Measurements from ENCODE around the gene CSN1S1.
A peak's percentile ranks its signal among the peaks of the same experiment; 100 is the strongest.
"Not testable (repeated sequence)": the region's sequence is repeated elsewhere in the genome, so short reads cannot be mapped to it uniquely, and the experiment has no call there.

CSN1S1 gene

GRCh38 chr4:69930768-69931167 is at the start of gene CSN1S1:
TSS of gene CSN1S1 (plus strand) at chr4:69931068. CDS start at chr4:69932556, 1,488 bp downstream.
- DNase-seq, result no peak

GRCh38 chr4:69881173-69881773 is 49.6 kb upstream of the CSN1S1 start:
- peak; percentile 55 for DNase-seq

GRCh38 chr4:69882150-69882549 is 48.7 kb upstream of the CSN1S1 start:
- DNase-seq, result no peak

GRCh38 chr4:69888336-69888735 is 42.5 kb upstream of the CSN1S1 start:
- DNase-seq, result no peak

GRCh38 chr4:69894186-69894585 is 36.7 kb upstream of the CSN1S1 start:
- no peak for DNase-seq

- no peak for DNase-seq
These were observed 36.1 kb upstream of the CSN1S1 start for GRCh38 chr4:69894721-69895120.

GRCh38 chr4:69896530-69897116 is 34.2 kb upstream of the CSN1S1 start:
- DNase-seq, result no peak

GRCh38 chr4:69907151-69907550 is 23.7 kb upstream of the CSN1S1 start:
- DNase-seq, result no peak

- no peak for DNase-seq
These were observed 21.7 kb upstream of the CSN1S1 start for GRCh38 chr4:69909195-69909594.

- DNase-seq, result no peak
These were observed 20.7 kb upstream of the CSN1S1 start for GRCh38 chr4:69910016-69910782.

GRCh38 chr4:69920874-69921273 is 10.0 kb upstream of the CSN1S1 start:
- DNase-seq, result no peak

- not testable (repeated sequence) for DNase-seq
These were observed 7.0 kb upstream of the CSN1S1 start for GRCh38 chr4:69923782-69924410.

GRCh38 chr4:69934150-69934549 is 3.3 kb downstream of the CSN1S1 start:
- DNase-seq, result no peak

GRCh38 chr4:69936566-69936965 is 5.7 kb downstream of the CSN1S1 start:
- DNase-seq, result no peak

- DNase-seq, result no peak
These were observed 20.7 kb downstream of the CSN1S1 start for GRCh38 chr4:69951602-69952001.

- DNase-seq, result no peak
These were observed 26.3 kb downstream of the CSN1S1 start for GRCh38 chr4:69957209-69957608.

GRCh38 chr4:69965628-69966027 is 34.8 kb downstream of the CSN1S1 start, which contains the start of gene CSN2:
TSS of gene CSN2 (minus strand) at chr4:69965728. CDS start at chr4:69960995, 4,733 bp downstream.
- DNase-seq, result no peak

GRCh38 chr4:69970071-69970470 is 39.2 kb downstream of the CSN1S1 start:
- no peak for DNase-seq

- DNase-seq, result no peak
These were observed 43.8 kb downstream of the CSN1S1 start for GRCh38 chr4:69974631-69975030.

GRCh38 chr4:69977582-69977981 is 46.7 kb downstream of the CSN1S1 start:
- DNase-seq, result no peak

- no peak for DNase-seq
These were observed 53.2 kb downstream of the CSN1S1 start for GRCh38 chr4:69984030-69984443.

GRCh38 chr4:69986663-69987062 is 55.8 kb downstream of the CSN1S1 start:
- DNase-seq, result no peak

GRCh38 chr4:69991016-69991415 is 60.1 kb downstream of the CSN1S1 start:
- DNase-seq, result no peak

- no peak for DNase-seq
These were observed 63.9 kb downstream of the CSN1S1 start for GRCh38 chr4:69994782-69995181.

Measured in inflammatory macrophage treated with lipopolysaccharide for 4 hours (primary cell).